WTC11 (cell line): ENCODE results near the gene SPINK14.

Experiments used
- CREB1 ChIP-seq: sonication (generic); formaldehyde crosslinking; IDR thresholded peaks from 2 replicates; pipeline ENCODE4 v1.8.0; 2023; ENCODE audit warnings: mild to moderate bottlenecking, missing genetic modification reagents
- CREM ChIP-seq: sonication (generic); formaldehyde crosslinking; IDR thresholded peaks from 2 replicates; pipeline ENCODE4 v1.8.1; 2022; ENCODE audit warnings: mild to moderate bottlenecking, missing genetic modification reagents, moderate library complexity
- CTCF ChIP-seq: fragments of 200-600 bp; IDR thresholded peaks from 2 replicates; pipeline ENCODE4 v1.8.0; 2022; ENCODE audit warnings: antibody characterized with exemption
- IRF1 ChIP-seq: sonication (generic); formaldehyde crosslinking; IDR thresholded peaks from 2 replicates; pipeline ENCODE4 v1.8.0; 2023; ENCODE audit warnings: missing genetic modification reagents
- MYBL2 ChIP-seq: sonication (generic); formaldehyde crosslinking; IDR thresholded peaks from 2 replicates; pipeline ENCODE4 v1.8.1; 2023; ENCODE audit warnings: mild to moderate bottlenecking, moderate library complexity, missing genetic modification reagents
- NFYB ChIP-seq: sonication (generic); formaldehyde crosslinking; conservative IDR thresholded peaks from 2 replicates; pipeline ENCODE4 v1.8.0; 2022; ENCODE audit warnings: low read depth, missing genetic modification reagents
- SP1 ChIP-seq: sonication (generic); formaldehyde crosslinking; conservative IDR thresholded peaks from 2 replicates; pipeline ENCODE4 v1.8.1; 2022; ENCODE audit warnings: missing genetic modification reagents
- USF2 ChIP-seq: sonication (generic); formaldehyde crosslinking; IDR thresholded peaks from 2 replicates; pipeline ENCODE4 v1.8.1; 2023; ENCODE audit warnings: mild to moderate bottlenecking, missing genetic modification reagents, moderate library complexity
- ZSCAN18 ChIP-seq: fragments of 250-450 bp; sonication (Bioruptor Pico); IDR thresholded peaks from 2 replicates; pipeline ENCODE4 v2.1.2; 2022; ENCODE audit warnings: mild to moderate bottlenecking, moderate library complexity

- TF ChIP-seq CREM (CRISPR knock-in tag) (no peak), CREB1 (CRISPR knock-in tag) (no peak), CTCF (no peak), NFYB (CRISPR knock-in tag) (no peak), USF2 (CRISPR knock-in tag) (no peak), IRF1 (no peak), MYBL2 (CRISPR knock-in tag) (no peak), SP1 (no peak), ZSCAN18 (CRISPR knock-in tag) (no peak)
Measured at GRCh38 chr5:148176480-148176879, 8.1 kb downstream of the SPINK14 start.
